Activated CD8-positive, alpha-beta memory T cell treated with anti-CD3 and anti-CD28 coated beads, Interleukin-2, amount 50 U/mL, for 48 hours (primary cell): ENCODE results near the gene OR56A5.

Source experiments
- DNase-seq: peaks from one replicate; pipeline ENCODE4 v3.0.0-alpha.2; 2020

The OR56A5 gene

DNA sequence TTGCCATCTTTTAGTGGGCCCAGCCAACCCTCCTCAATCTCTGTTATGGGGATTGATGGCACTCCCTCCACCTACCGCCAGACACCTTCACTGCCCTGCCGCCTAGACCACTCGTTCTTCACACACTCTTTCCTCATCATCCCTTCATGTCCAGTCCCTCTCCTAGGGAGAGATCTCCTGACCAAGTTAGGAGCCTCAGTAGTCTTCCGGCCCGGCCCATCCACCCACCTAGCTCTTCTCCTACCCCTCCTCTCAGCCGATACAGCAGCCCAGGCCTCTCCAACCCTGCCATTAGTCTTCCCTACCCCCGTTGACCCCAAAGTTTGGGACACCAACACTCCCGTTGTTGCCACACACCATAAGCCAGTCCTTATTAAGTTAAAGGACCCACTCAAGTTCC lies 37.2 kb downstream of the OR56A5 start:
- no peak for DNase-seq

GRCh38 chr11:5930614-5931013 lies 37.7 kb downstream of the OR56A5 start:
- DNase-seq = no peak

DNA sequence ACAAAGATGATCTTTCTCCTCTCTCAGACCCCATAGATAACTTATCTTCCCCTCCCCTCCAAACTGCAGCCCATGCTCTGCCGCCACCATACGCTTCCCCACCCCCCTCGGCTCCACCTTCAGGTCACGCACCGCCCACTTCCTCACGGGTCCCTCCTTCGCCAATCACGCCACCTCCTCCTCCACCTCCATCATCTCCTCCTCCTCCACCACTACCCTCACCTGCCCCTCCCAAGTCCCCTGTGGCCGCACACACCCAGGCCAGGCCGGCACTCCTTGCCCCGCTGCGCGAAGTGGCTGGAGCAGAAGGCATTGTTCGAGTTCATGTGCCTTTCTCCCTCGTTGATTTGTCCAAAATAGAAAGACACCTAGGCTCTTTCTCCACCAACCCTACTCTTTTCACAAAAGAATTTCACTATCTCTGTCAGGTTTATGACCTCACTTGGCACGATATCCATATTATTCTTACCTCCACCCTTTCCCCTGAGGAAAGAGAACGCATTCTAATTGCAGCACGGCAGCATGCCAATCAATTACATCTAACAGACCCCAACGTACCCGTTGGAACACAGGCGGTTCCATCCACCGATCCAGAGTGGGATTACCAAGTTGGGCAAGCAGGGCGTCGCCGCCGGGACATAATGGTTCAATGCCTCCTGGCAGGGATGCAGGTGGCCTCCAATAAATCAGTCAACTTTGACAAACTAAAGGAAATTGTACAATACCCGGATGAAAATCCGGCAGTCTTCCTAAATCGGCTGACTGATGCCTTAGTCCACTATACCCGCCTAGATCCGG lies 38.5 kb downstream of the OR56A5 start:
- DNase-seq = no peak

DNA sequence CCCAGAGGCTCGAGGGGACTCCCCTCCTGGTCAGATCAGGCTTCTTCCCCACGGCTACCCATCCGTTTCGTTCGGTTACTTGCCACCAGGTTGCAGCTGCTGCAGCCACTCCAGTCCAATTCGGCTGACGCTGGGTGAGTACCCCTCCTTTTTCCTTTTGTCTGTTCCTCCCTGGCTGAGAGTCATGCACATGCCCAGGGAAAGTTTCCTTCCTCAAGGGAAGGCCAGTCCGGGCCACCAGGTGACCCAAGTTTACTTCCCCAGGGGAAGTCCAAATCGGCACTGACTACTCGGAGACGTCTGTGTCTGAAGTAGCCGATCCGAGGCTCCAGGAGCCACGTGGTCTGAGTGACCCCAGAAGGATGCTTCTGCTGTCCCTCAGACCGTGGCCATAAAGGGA lies 39.5 kb downstream of the OR56A5 start:
- DNase-seq = no peak

DNA sequence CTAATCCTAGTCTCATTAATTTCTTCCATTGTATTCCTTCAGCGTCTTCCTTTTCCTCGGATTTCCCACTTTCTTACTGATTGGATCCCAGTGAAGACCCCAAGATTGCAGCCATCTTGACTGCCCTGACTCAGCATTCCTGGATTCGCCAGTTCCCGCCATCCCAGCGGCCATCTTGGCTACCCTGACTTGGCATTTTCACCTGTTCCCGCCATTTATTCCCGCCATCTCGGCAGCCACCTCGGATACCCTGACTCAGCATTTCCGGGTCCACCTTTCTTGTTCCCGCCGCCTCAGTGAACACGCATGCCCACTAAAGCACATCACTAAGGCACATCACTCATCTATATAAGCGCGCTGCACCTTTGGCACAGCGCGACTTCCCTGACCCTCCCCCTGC lies 40.0 kb downstream of the OR56A5 start:
- DNase-seq = no peak

DNA sequence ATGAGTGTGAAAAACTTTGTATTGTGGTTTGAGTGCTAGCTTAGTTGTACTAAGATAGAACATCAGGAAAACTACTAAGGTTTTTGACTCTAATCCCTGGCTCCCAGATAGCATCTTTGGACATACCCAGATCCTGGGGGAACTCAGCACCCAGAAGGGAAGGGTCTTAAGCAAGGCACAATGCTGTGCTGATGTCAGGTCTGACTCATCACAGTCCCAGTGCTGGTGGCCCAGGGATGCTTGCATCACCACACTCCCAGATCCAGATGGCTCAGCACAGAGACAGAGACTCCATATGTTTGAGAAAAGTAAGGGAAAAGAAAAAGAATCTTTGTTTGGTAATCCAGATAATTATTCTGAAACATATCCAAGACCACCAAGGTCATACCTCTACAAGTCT lies 44.5 kb downstream of the OR56A5 start:
- DNase-seq = no peak

DNA sequence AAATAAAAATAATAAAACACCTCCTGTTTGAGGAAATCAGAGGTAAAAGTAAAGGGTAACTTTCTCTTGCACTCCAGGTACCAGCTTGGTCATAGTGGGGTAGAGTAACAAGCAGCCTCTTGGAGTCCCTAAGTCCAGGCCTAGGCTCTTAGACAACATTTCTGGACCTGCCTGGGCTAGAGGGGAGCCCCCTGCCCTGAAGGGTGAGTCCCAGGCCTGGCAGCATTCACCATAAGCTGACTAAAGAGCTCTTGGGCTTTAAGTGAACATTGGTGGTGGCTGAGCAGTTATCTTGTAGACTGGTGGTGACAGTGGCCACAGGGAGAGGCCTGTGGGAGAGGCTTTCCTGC lies 44.9 kb downstream of the OR56A5 start:
- no peak for DNase-seq

DNA sequence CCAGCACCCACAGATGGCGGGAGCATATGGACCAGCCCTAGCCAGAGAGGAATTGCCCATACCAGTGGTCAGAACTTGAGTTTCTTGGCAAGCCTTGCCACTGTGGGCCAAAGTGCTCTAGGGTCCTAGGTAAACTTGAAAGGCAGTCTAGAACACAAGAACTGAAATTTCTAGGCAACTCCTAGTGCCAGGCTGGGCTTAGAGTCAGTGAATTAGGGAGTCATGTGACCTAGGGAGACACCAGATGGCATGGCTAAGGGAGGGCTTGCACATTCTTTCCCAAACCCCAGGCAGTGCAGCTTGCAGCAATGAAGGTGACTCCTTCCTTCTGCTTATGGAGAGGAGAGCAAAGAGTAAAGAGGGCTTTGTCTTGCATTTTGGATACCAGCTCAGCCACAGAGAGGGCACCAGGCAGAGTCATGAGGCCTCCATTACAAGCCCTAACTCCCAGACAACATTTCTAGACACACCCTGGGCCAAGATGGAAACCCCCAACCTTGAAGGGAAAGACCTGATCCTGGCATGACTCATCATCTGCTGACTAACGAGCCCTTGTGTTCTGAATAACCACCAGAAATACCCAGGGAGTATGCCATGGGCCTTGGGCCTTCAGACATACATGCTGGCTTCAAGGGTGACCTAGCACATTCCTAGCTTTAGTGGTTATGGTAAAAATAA lies 45.4 kb downstream of the OR56A5 start:
- no peak for DNase-seq
